ENCODE results near the gene DDX60. TPM values are rescaled to one million over a fixed set of nuclear protein-coding genes. Genes with fewer than 3 reads are reported as not detected.

DDX60 gene
- total and polyA plus RNA-seq, 2 experiments from 2014 or later, result 2.4 to 8.4 TPM

GRCh38 chr4:168309781-168310180, 8.8 kb downstream of the DDX60 start:
- H3K4me2 ChIP-seq, result no peak overlapping the region
- H3K79me2 ChIP-seq, result no peaks in the 10 kb centered on the region
- no peak overlapping the region for H2AFZ ChIP-seq
- H3K27ac ChIP-seq, result no peak overlapping the region
- H3K9me2 ChIP-seq (replicated peaks; ENCODE audit: insufficient read depth), result no peaks in the 10 kb centered on the region
- no peaks in the 10 kb centered on the region for H3K36me3 ChIP-seq (replicated peaks; ENCODE audit: insufficient read depth, low read depth)
- no peaks in the 10 kb centered on the region for H3K9me3 ChIP-seq (ENCODE audit: low read depth)
- TF ChIP-seq EZH2 (IDR thresholded peaks at IDR 0.05; ENCODE audit: borderline replicate concordance), result no peak
- TF ChIP-seq, protein P1, sequence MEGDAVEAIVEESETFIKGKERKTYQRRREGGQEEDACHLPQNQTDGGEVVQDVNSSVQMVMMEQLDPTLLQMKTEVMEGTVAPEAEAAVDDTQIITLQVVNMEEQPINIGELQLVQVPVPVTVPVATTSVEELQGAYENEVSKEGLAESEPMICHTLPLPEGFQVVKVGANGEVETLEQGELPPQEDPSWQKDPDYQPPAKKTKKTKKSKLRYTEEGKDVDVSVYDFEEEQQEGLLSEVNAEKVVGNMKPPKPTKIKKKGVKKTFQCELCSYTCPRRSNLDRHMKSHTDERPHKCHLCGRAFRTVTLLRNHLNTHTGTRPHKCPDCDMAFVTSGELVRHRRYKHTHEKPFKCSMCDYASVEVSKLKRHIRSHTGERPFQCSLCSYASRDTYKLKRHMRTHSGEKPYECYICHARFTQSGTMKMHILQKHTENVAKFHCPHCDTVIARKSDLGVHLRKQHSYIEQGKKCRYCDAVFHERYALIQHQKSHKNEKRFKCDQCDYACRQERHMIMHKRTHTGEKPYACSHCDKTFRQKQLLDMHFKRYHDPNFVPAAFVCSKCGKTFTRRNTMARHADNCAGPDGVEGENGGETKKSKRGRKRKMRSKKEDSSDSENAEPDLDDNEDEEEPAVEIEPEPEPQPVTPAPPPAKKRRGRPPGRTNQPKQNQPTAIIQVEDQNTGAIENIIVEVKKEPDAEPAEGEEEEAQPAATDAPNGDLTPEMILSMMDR (IDR thresholded peaks at IDR 0.05; ENCODE audit: poor library complexity), result no peak
- TF ChIP-seq EZH2phosphoT487 (IDR thresholded peaks at IDR 0.05; ENCODE audit: low read depth, severe bottlenecking, unreplicated experiment), result no peak
- no peak for DNase-seq (ENCODE audit: low spot score)
- WGBS (ENCODE audit: low lambda C conversion rate, missing lambda C conversion rate), result 16% methylated on average over 2 of the region's 2 CpGs
- no peaks in the 10 kb centered on the region for H3K4me1 ChIP-seq (ENCODE audit: insufficient read depth)
- no peak overlapping the region for H3K4me3 ChIP-seq
- H3K27me3 ChIP-seq, result no peaks in the 10 kb centered on the region
- H4K20me1 ChIP-seq (ENCODE audit: insufficient read depth, poor library complexity, severe bottlenecking), result no peaks in the 10 kb centered on the region

- Histone ChIP-seq H3K9me3 (ENCODE audit: low read depth) (no peaks in the 10 kb centered on the region), H3K4me3 (no peak overlapping the region), H3K9me2 (replicated peaks; ENCODE audit: insufficient read depth) (no peaks in the 10 kb centered on the region), H2AFZ (no peak overlapping the region), H3K4me1 (ENCODE audit: insufficient read depth) (no peaks in the 10 kb centered on the region), H3K79me2 (no peaks in the 10 kb centered on the region), H3K36me3 (replicated peaks; ENCODE audit: insufficient read depth, low read depth) (no peaks in the 10 kb centered on the region), H3K27me3 (no peaks in the 10 kb centered on the region), H3K4me2 (no peak overlapping the region), H4K20me1 (ENCODE audit: insufficient read depth, poor library complexity, severe bottlenecking) (no peaks in the 10 kb centered on the region), H3K27ac (no peak overlapping the region)
- no peak for DNase-seq (ENCODE audit: low spot score)
- TF ChIP-seq, protein P1 (IDR thresholded peaks at IDR 0.05; ENCODE audit: poor library complexity), result no peak
- no peak for TF ChIP-seq EZH2 (IDR thresholded peaks at IDR 0.05; ENCODE audit: borderline replicate concordance)
- TF ChIP-seq EZH2phosphoT487 (IDR thresholded peaks at IDR 0.05; ENCODE audit: low read depth, severe bottlenecking, unreplicated experiment), result no peak
- 93% methylated on average over 2 of the region's 2 CpGs for WGBS (ENCODE audit: low lambda C conversion rate, missing lambda C conversion rate)
These were observed 9.6 kb downstream of the DDX60 start for GRCh38 chr4:168308912-168309311.

GRCh38 chr4:168306476-168306875, 12.1 kb downstream of the DDX60 start:
- Histone ChIP-seq H3K36me3 (replicated peaks; ENCODE audit: insufficient read depth, low read depth) (no peaks in the 10 kb centered on the region), H3K4me3 (no peak overlapping the region), H3K27ac (no peak overlapping the region), H3K9me3 (ENCODE audit: low read depth) (no peaks in the 10 kb centered on the region), H3K4me1 (ENCODE audit: insufficient read depth) (no peaks in the 10 kb centered on the region), H4K20me1 (ENCODE audit: insufficient read depth, poor library complexity, severe bottlenecking) (no peaks in the 10 kb centered on the region), H3K79me2 (no peaks in the 10 kb centered on the region), H3K4me2 (no peak overlapping the region), H3K9me2 (replicated peaks; ENCODE audit: insufficient read depth) (no peaks in the 10 kb centered on the region), H3K27me3 (no peaks in the 10 kb centered on the region), H2AFZ (no peak overlapping the region)
- TF ChIP-seq EZH2 (IDR thresholded peaks at IDR 0.05; ENCODE audit: borderline replicate concordance), result no peak
- TF ChIP-seq EZH2phosphoT487 (IDR thresholded peaks at IDR 0.05; ENCODE audit: low read depth, severe bottlenecking, unreplicated experiment), result no peak
- TF ChIP-seq, protein P1 (IDR thresholded peaks at IDR 0.05; ENCODE audit: poor library complexity), result no peak
- no peak for DNase-seq (ENCODE audit: low spot score)
- WGBS (ENCODE audit: low lambda C conversion rate, missing lambda C conversion rate), result 88% methylated on average over 7 of the region's 7 CpGs

Measured in hepatocyte (in vitro differentiated cells).